Body of pancreas (tissue), 4 donors: ENCODE data around the gene PFAS. TPM values are rescaled to one million over a fixed set of nuclear protein-coding genes. Genes with fewer than 3 reads are reported as not detected.
A peak's percentile ranks its signal among the peaks of the same experiment; 100 is the strongest.

Source experiments
- ATAC-seq: fragments of 150-250 bp; one replicate; pipeline ENCODE4 v1.9.1; 2016
- DNase-seq, 4 donors: peaks; one replicate each; pipeline ENCODE4 v3.0.0-alpha.2; 2019
- H3K27ac ChIP-seq, 4 donors: fragments of 200-600 bp; sonication (generic); 1 replicate in 3 of 4; 2 replicates in 1 of 4; pipeline versions ENCODE4 v1.5.1 to v1.6.1; 2016 to 2019; ENCODE audit warnings: mild to moderate bottlenecking in 1 of 4, mixed read lengths in 1 of 4, moderate library complexity in 1 of 4
- H3K27me3 ChIP-seq, 2 donors: fragments of 200-600 bp; sonication (generic); one replicate each; pipeline ENCODE4 v1.6.0; 2016; ENCODE audit warnings: mild to moderate bottlenecking in 1 of 2
- H3K36me3 ChIP-seq, 2 donors: fragments of 200-600 bp; sonication (generic); replicated peaks in 1 of 2; 2 replicates each; pipeline ENCODE4 v1.5.1; 2016; ENCODE audit warnings: low read depth in 2 of 2; ENCODE audit not compliant: insufficient read depth in 1 of 2
- H3K4me1 ChIP-seq: fragments of 200-600 bp; sonication (generic); one replicate; pipeline ENCODE4 v1.6.0; 2016
- H3K4me3 ChIP-seq, 2 donors: fragments of 200-600 bp; sonication (generic); 1 replicate in 1 of 2; 2 replicates in 1 of 2; pipeline ENCODE4 v1.5.1; 2016 to 2019
- H3K9me3 ChIP-seq, 3 donors: fragments of 200-600 bp; sonication (generic); 1 replicate in 2 of 3; 2 replicates in 1 of 3; pipeline ENCODE4 v1.5.1; 2016
- CTCF ChIP-seq, 7 experiments: fragments of 450-650 bp in 4 of 7; fragments of 200-600 bp in 3 of 7; sonication (generic) in 3 of 7; IDR thresholded peaks; one replicate each; pipeline ENCODE4 v1.5.1; 2016 to 2019; ENCODE audit warnings: antibody characterized with exemption in 7 of 7
- POLR2A ChIP-seq, 3 donors: fragments of 450-650 bp; IDR thresholded peaks; one replicate each; pipeline ENCODE4 v1.6.1; 2016; ENCODE audit warnings: antibody characterized with exemption in 3 of 3, mild to moderate bottlenecking in 2 of 3
- WGBS, 2 donors: methylation state at CpG; one replicate each; pipeline ENCODE4 v1.1.5; 2017; 5-methylcytosine and 5-hydroxymethylcytosine counted together
- intact Hi-C: fragments of 100-400 bp; cut with DNase I; formaldehyde crosslinking; loops from one replicate; pipeline ENCODE4 v1.15.1; 2023
- total RNA-seq, 2 donors: library from RNA; depleted of rRNA; stranded (reverse); fragments of >200 nt; gene quantifications; one replicate each; pipeline ENCODE4 v1.1.0, GENCODE V29; 2016

PFAS gene
- total RNA-seq, 2 donors from 2014 or later: 9.9 to 33.0 TPM

DNA sequence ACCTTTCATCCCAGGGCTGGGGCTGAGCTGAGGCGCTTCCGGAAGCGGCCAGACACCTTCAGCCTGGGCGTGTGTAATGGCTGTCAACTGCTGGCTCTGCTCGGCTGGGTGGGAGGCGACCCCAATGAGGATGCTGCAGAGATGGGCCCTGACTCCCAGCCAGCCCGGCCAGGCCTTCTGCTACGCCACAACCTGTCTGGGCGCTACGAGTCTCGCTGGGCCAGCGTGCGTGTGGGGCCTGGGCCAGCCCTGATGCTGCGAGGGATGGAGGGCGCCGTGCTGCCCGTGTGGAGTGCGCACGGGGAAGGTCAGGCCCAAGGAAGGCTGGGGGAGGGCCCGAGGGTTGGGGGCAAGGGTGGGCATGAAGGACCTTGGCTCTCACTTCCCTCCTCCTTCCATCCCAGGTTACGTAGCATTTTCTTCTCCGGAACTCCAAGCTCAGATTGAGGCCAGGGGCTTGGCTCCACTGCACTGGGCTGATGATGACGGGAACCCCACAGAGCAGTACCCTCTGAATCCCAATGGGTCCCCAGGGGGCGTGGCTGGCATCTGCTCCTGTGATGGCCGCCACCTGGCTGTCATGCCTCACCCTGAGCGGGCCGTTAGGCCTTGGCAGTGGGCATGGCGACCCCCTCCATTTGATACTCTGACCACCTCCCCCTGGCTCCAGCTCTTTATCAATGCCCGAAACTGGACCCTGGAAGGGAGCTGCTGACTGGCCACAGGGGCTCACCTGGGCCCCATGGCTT is 19.6 kb downstream of the PFAS start:
- ATAC-seq (no peak), DNase-seq (no peak)
- 94 to 95% methylated on average over 14 to 27 of the region's 29 CpGs for WGBS, 2 donors
- no peak overlapping the region for H3K27ac ChIP-seq
- H3K9me3 ChIP-seq: no peaks in the 10 kb centered on the region
- TF ChIP-seq CTCF (IDR thresholded peaks at IDR 0.05) (no peak), POLR2A (IDR thresholded peaks at IDR 0.05) (no peak)
- H3K27me3 ChIP-seq: no peaks in the 10 kb centered on the region
- H3K4me1 ChIP-seq: peaks cover 15% of the 10 kb centered on the region
- H3K4me3 ChIP-seq: no peak overlapping the region
- peaks cover 0 to 13% of the 10 kb centered on the region in 2 donors for H3K36me3 ChIP-seq
- intact Hi-C loops: no loop called here

DNA sequence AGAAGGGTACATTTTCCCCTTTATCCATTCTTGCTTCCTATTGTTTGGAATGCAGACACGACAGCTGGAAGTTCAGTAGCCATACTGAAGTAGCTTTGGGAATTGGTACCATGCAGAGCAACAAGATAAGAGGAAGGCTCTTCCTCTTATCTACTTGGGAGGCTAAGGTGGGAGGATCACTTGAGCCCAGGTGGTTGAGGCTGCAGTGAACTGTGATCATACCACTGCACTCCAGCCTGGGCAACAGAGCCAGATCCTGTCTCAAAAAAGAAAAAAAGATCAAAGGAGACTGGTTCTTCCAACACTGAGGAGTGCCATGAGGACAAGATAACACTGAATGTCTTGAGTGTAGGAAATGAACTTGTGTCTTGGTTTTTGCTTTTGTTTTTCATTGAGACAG is 23.3 kb downstream of the PFAS start:
- WGBS, 2 donors: 79 to 100% methylated on average over 1 of the region's 1 CpG
- no peak for DNase-seq
- no peaks in the 10 kb centered on the region for H3K27me3 ChIP-seq
- no peak for ATAC-seq
- H3K27ac ChIP-seq: no peak overlapping the region
- no peak for TF ChIP-seq POLR2A (IDR thresholded peaks at IDR 0.05)
- TF ChIP-seq CTCF (IDR thresholded peaks at IDR 0.05): no peak
- peaks cover 49% of the 10 kb centered on the region for H3K4me1 ChIP-seq
- no peaks in the 10 kb centered on the region for H3K36me3 ChIP-seq
- intact Hi-C loops: no loop called here
- no peaks in the 10 kb centered on the region for H3K9me3 ChIP-seq
- no peak overlapping the region for H3K4me3 ChIP-seq

GRCh38 chr17:8273884-8274444 is 24.9 kb downstream of the PFAS start:
- peaks cover 53% of the 10 kb centered on the region for H3K4me1 ChIP-seq
- DNase-seq (peak in 3 of 4 donors; percentile 42 to 81 (median 56)), ATAC-seq (peak; percentile 83)
- H3K36me3 ChIP-seq: no peaks in the 10 kb centered on the region
- TF ChIP-seq CTCF (IDR thresholded peaks at IDR 0.05) (no peak), POLR2A (IDR thresholded peaks at IDR 0.05) (no peak)
- peak overlapping the region in 3 of 4 donors; percentile 68 to 82 (median 71) for H3K27ac ChIP-seq
- WGBS, 2 donors: 66 to 73% methylated on average over 4 of the region's 4 CpGs
- intact Hi-C loops: no loop called here
- no peak overlapping the region for H3K4me3 ChIP-seq
- no peaks in the 10 kb centered on the region for H3K9me3 ChIP-seq
- no peaks in the 10 kb centered on the region for H3K27me3 ChIP-seq

- H3K27ac ChIP-seq: peak overlapping the region in 2 of 4 donors; percentile 71 to 82
- TF ChIP-seq CTCF (IDR thresholded peaks at IDR 0.05): no peak
- no peak for TF ChIP-seq POLR2A (IDR thresholded peaks at IDR 0.05)
- intact Hi-C loops: no loop called here
Measured at GRCh38 chr17:8274816-8275215, 25.7 kb downstream of the PFAS start.

More at GRCh38 chr17:8274816-8275215, 25.7 kb downstream of the PFAS start:
- no peaks in the 10 kb centered on the region for H3K27me3 ChIP-seq
- ATAC-seq: no peak
- H3K4me3 ChIP-seq: no peak overlapping the region
- H3K4me1 ChIP-seq: peaks cover 53% of the 10 kb centered on the region
- WGBS, 2 donors: 47 to 76% methylated on average over 2 to 5 of the region's 5 CpGs
- no peak for DNase-seq
- H3K36me3 ChIP-seq: no peaks in the 10 kb centered on the region
- H3K9me3 ChIP-seq: no peaks in the 10 kb centered on the region
